K562 (cell line): ENCODE data around the gene PEX3. TPM values are rescaled to one million over a fixed set of nuclear protein-coding genes. Genes with fewer than 3 reads are reported as not detected.

Experiments
- CHCHD3 ChIP-seq: fragments of 250-450 bp; sonication (Bioruptor Pico); IDR thresholded peaks from 2 replicates; pipeline ENCODE4 v2.1.2; 2022; ENCODE audit warnings: mild to moderate bottlenecking
- CXXC5 ChIP-seq: fragments of 250-450 bp; sonication (Bioruptor Pico); IDR thresholded peaks from 2 replicates; pipeline ENCODE4 v1.8.0; 2022; ENCODE audit warnings: inconsistent platforms, mild to moderate bottlenecking, moderate library complexity
- E2F5 ChIP-seq: sonication (generic); formaldehyde crosslinking; IDR thresholded peaks from 2 replicates; pipeline ENCODE4 v1.8.0; 2022; ENCODE audit warnings: mild to moderate bottlenecking, missing genetic modification reagents
- E2F8 ChIP-seq: fragments of 450-650 bp; IDR thresholded peaks from 2 replicates; pipeline ENCODE4 v1.7.1; 2018; ENCODE audit warnings: mild to moderate bottlenecking, low read depth; ENCODE audit not compliant: partially characterized antibody
- FOS ChIP-seq: IDR thresholded peaks from 3 replicates; pipeline ENCODE4 v1.6.1; 2011; ENCODE audit not compliant: insufficient read length; ENCODE audit errors: extremely low read depth
- HNRNPUL1 ChIP-seq: fragments of 200-400 bp; formaldehyde crosslinking; IDR thresholded peaks from 2 replicates; pipeline ENCODE4 v1.6.1; 2017; ENCODE audit warnings: low read length
- NFRKB ChIP-seq: fragments of 450-650 bp; IDR thresholded peaks from 2 replicates; pipeline ENCODE4 v1.6.1; 2016; ENCODE audit warnings: low read depth
- PHF20 ChIP-seq: fragments of 450-650 bp; IDR thresholded peaks from 2 replicates; pipeline ENCODE4 v1.6.1; 2018; ENCODE audit not compliant: partially characterized antibody
- PHTF2 ChIP-seq: fragments of 250-450 bp; sonication (Bioruptor Pico); IDR thresholded peaks from 2 replicates; pipeline ENCODE4 v1.5.0; 2021; ENCODE audit warnings: mild to moderate bottlenecking
- RBM14 ChIP-seq: fragments of 200-400 bp; formaldehyde crosslinking; IDR thresholded peaks from 2 replicates; pipeline ENCODE4 v1.6.1; 2018; ENCODE audit warnings: low read depth, mild to moderate bottlenecking, low read length, moderate library complexity, borderline replicate concordance; ENCODE audit not compliant: insufficient read depth
- SIN3B ChIP-seq: fragments of 450-650 bp; IDR thresholded peaks from 2 replicates; pipeline ENCODE4 v1.6.1; 2017; ENCODE audit warnings: low read depth, mild to moderate bottlenecking, moderate library complexity
- TAF1 ChIP-seq: IDR thresholded peaks from 2 replicates; pipeline ENCODE4 v1.6.1; 2011; ENCODE audit warnings: mild to moderate bottlenecking, low read length, moderate library complexity; ENCODE audit not compliant: insufficient read depth, control insufficient read depth, severe bottlenecking; ENCODE audit errors: extremely low read depth
- TARDBP ChIP-seq: fragments of 450-650 bp; IDR thresholded peaks from 2 replicates; pipeline ENCODE4 v1.6.1; 2016
- ZNF165 ChIP-seq: fragments of 250-450 bp; sonication (Bioruptor Pico); IDR thresholded peaks from 2 replicates; pipeline ENCODE4 v1.4.0; 2020; ENCODE audit warnings: borderline replicate concordance
- ZNF699 ChIP-seq: fragments of 250-450 bp; sonication (Bioruptor Pico); IDR thresholded peaks from 2 replicates; pipeline ENCODE4 v1.8.0; 2021; ENCODE audit warnings: mild to moderate bottlenecking, moderate library complexity; ENCODE audit not compliant: insufficient replicate concordance
- polyA plus RNA-seq, 8 experiments: library from polyadenylated mRNA; depleted of rRNA in 4 of 8; stranded (reverse) in 5 of 8; unstranded in 3 of 8; fragments of >200 nt; fragmentation: Nextera tagmentation in 2 of 8; fragmentation: Illumina TruSeq in 1 of 8; extraction: Ambion mirVana in 2 of 8; extraction: Trizol in 1 of 8; gene quantifications; 2 replicates each; pipeline versions ENCODE4 v1.2.1 to v1.2.3, GENCODE V29; 2011 to 2014; ENCODE audit warnings: inconsistent platforms in 1 of 8, missing spikeins in 1 of 8
- total RNA-seq, 7 experiments: library from RNA; depleted of rRNA in 6 of 7; stranded (reverse); fragments of >200 nt in 6 of 7; fragmentation: Illumina TruSeq in 2 of 7; extraction: Trizol in 2 of 7; gene quantifications; 2 replicates each; pipeline versions ENCODE4 v1.2.1 to v1.2.3, GENCODE V29; 2011 to 2021; ENCODE audit warnings: low replicate concordance in 1 of 7
- TF ChIP-seq, protein P1 (sequence below): fragments of 250-450 bp; sonication (Bioruptor Pico); IDR thresholded peaks from 2 replicates; pipeline ENCODE4 v1.5.0; 2020; ENCODE audit warnings: mild to moderate bottlenecking, borderline replicate concordance
- TF ChIP-seq, protein P2 (sequence below), 2 experiments: fragments of 450-650 bp; conservative IDR thresholded peaks; 2 replicates each; pipeline ENCODE4 v1.6.1; 2017; ENCODE audit warnings: mild to moderate bottlenecking in 2 of 2, moderate library complexity in 2 of 2
- TF ChIP-seq, protein P3 (sequence below): fragments of 250-450 bp; sonication (Bioruptor Pico); IDR thresholded peaks from 2 replicates; pipeline ENCODE4 v1.5.0; 2021

PEX3 gene
- total and polyA plus RNA-seq, 9 of the 15 experiments (the other 6 are each of a cell fraction or from before 2014, with no cell fraction given): 17.3 to 69.6 (median 32.7) TPM

- TF ChIP-seq, protein P1, sequence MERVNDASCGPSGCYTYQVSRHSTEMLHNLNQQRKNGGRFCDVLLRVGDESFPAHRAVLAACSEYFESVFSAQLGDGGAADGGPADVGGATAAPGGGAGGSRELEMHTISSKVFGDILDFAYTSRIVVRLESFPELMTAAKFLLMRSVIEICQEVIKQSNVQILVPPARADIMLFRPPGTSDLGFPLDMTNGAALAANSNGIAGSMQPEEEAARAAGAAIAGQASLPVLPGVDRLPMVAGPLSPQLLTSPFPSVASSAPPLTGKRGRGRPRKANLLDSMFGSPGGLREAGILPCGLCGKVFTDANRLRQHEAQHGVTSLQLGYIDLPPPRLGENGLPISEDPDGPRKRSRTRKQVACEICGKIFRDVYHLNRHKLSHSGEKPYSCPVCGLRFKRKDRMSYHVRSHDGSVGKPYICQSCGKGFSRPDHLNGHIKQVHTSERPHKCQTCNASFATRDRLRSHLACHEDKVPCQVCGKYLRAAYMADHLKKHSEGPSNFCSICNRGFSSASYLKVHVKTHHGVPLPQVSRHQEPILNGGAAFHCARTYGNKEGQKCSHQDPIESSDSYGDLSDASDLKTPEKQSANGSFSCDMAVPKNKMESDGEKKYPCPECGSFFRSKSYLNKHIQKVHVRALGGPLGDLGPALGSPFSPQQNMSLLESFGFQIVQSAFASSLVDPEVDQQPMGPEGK: no peak
- TF ChIP-seq PHF20 (peak; percentile 92), ZNF699 (CRISPR knock-in tag) (no peak), PHTF2 (CRISPR knock-in tag) (no peak), SIN3B (peak; percentile 13; the same call in 1 of the 2 replicates), FOS (no peak), HNRNPUL1 (peak; percentile 88; the same call in 1 of the 2 replicates), E2F8 (peak; percentile 34), NFRKB (peak; percentile 75), RBM14 (0 out of 2 replicates have a peak, but pooled peaks have one; percentile 27), E2F5 (CRISPR knock-in tag) (peak; percentile 93), CXXC5 (CRISPR knock-in tag) (peak; percentile 98), TARDBP (no peak), TAF1 (peak; percentile 86), CHCHD3 (CRISPR knock-in tag) (no peak), ZNF165 (peak; percentile 95)
- TF ChIP-seq, protein P2, sequence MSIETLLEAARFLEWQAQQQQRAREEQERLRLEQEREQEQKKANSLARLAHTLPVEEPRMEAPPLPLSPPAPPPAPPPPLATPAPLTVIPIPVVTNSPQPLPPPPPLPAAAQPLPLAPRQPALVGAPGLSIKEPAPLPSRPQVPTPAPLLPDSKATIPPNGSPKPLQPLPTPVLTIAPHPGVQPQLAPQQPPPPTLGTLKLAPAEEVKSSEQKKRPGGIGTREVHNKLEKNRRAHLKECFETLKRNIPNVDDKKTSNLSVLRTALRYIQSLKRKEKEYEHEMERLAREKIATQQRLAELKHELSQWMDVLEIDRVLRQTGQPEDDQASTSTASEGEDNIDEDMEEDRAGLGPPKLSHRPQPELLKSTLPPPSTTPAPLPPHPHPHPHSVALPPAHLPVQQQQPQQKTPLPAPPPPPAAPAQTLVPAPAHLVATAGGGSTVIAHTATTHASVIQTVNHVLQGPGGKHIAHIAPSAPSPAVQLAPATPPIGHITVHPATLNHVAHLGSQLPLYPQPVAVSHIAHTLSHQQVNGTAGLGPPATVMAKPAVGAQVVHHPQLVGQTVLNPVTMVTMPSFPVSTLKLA (conservative IDR thresholded peaks at IDR 0.05): peak; percentile 89 to 96
- TF ChIP-seq, protein P3, sequence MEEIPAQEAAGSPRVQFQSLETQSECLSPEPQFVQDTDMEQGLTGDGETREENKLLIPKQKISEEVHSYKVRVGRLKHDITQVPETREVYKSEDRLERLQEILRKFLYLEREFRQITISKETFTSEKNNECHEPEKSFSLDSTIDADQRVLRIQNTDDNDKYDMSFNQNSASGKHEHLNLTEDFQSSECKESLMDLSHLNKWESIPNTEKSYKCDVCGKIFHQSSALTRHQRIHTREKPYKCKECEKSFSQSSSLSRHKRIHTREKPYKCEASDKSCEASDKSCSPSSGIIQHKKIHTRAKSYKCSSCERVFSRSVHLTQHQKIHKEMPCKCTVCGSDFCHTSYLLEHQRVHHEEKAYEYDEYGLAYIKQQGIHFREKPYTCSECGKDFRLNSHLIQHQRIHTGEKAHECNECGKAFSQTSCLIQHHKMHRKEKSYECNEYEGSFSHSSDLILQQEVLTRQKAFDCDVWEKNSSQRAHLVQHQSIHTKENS: no peak
Measured at GRCh38 chr6:143510991-143511891, 60.6 kb downstream of the PEX3 start, which contains the start of gene FUCA2 (continued).
